A673 (cell line): ENCODE measurements around the gene PCSK7. TPM values are rescaled to one million over a fixed set of nuclear protein-coding genes. Genes with fewer than 3 reads are reported as not detected.

Experiments
- BruUV-seq: library from RNA; stranded (reverse); fragments of 400-500 nt; replicated peaks from 2 replicates; lab custom pipeline; 2021; lab: Mats Ljungman, UMichigan
- CTCF ChIA-PET: fragments of 300-600 bp; sonication (Branson Sonifier 250); formaldehyde crosslinking; loops from one replicate; lab custom pipeline; 2022; ENCODE audit warnings: antibody characterized with exemption; lab: Charles Lee
- POLR2A ChIA-PET: fragments of 300-600 bp; sonication (Branson Sonifier 250); formaldehyde crosslinking; loops from one replicate; lab custom pipeline; 2022; ENCODE audit warnings: antibody characterized with exemption; ENCODE audit not compliant: low non-redundant PET; lab: Charles Lee
- DNase-seq: peaks from one replicate; pipeline ENCODE4 v3.0.0-alpha.2; 2015; ENCODE audit warnings: low spot score
- H3K27ac ChIP-seq: fragments of 200-600 bp; sonication (generic); 2 replicates; pipeline ENCODE4 v1.5.1; 2016; ENCODE audit warnings: mixed run types, low read depth, mild to moderate bottlenecking, mixed read lengths, antibody characterized with exemption, low read length; ENCODE audit not compliant: poor library complexity, severe bottlenecking
- H3K27me3 ChIP-seq: fragments of 200-600 bp; sonication (generic); replicated peaks from 2 replicates; pipeline ENCODE4 v1.6.1; 2017; ENCODE audit warnings: mixed run types, low read depth, mild to moderate bottlenecking, mixed read lengths, antibody characterized with exemption, low read length; ENCODE audit not compliant: insufficient read depth, poor library complexity
- H3K36me3 ChIP-seq: fragments of 200-600 bp; sonication (generic); 2 replicates; pipeline ENCODE4 v1.6.1; 2016; ENCODE audit warnings: mixed run types, mild to moderate bottlenecking, mixed read lengths, antibody characterized with exemption, low read length; ENCODE audit not compliant: insufficient read depth, poor library complexity, severe bottlenecking
- H3K4me1 ChIP-seq: fragments of 200-600 bp; sonication (generic); 2 replicates; pipeline ENCODE4 v1.6.1; 2017; ENCODE audit warnings: mixed run types, mild to moderate bottlenecking, mixed read lengths, antibody characterized with exemption, low read length; ENCODE audit not compliant: insufficient read depth, poor library complexity, severe bottlenecking
- H3K4me3 ChIP-seq: fragments of 200-600 bp; sonication (generic); 2 replicates; pipeline ENCODE4 v1.5.1; 2016; ENCODE audit warnings: low read depth, mixed run types, mild to moderate bottlenecking, mixed read lengths, low read length; ENCODE audit not compliant: poor library complexity, severe bottlenecking
- H3K9me3 ChIP-seq: fragments of 200-600 bp; sonication (generic); 2 replicates; pipeline ENCODE4 v1.6.1; 2016; ENCODE audit warnings: mixed run types, low read depth, mild to moderate bottlenecking, mixed read lengths, antibody characterized with exemption, low read length; ENCODE audit not compliant: poor library complexity, severe bottlenecking
- CTCF ChIP-seq: fragments of 300-800, 200-600 bp; sonication (generic); conservative IDR thresholded peaks from 2 replicates; pipeline ENCODE4 v1.5.1; 2017; ENCODE audit warnings: low read depth, mild to moderate bottlenecking, antibody characterized with exemption, low read length, moderate library complexity, mixed read lengths
- EZH2 ChIP-seq: fragments of 200-600 bp; sonication (generic); IDR thresholded peaks from 2 replicates; pipeline ENCODE4 v1.6.1; 2017; ENCODE audit warnings: borderline replicate concordance, low read depth, mild to moderate bottlenecking, mixed read lengths, antibody characterized with exemption, low read length; ENCODE audit not compliant: poor library complexity, severe bottlenecking
- intact Hi-C: fragments of 100-400 bp; cut with micrococcal nuclease; formaldehyde crosslinking; loops from one replicate; pipeline ENCODE4 v1.10.0; 2022; ENCODE audit not compliant: unreplicated experiment
- total RNA-seq: library from RNA; stranded (reverse); gene quantifications from 2 replicates; pipeline ENCODE4 v1.2.3, GENCODE V29; 2021

The PCSK7 gene
- total RNA-seq, 1 experiment from 2014 or later = 49.0 TPM

- H3K9me3 ChIP-seq = no peaks in the 10 kb centered on the region
- ChIA-PET CTCF (interaction anchor here (1.0 kb wide), 1 partner anchor 31 kb away, joined by 4 read pairs; the partner anchor contains the start of gene PAFAH1B2), POLR2A (no interaction called here)
- intact Hi-C loops = loop anchor here (5.0 kb wide), 1 partner anchor 33 kb away; the partner anchor contains the start of gene PAFAH1B2
- TF ChIP-seq EZH2 = no peak
- TF ChIP-seq CTCF = no peak
- no TSS peak for BruUV-seq
- no peaks in the 10 kb centered on the region for H3K27me3 ChIP-seq
- H3K27ac ChIP-seq = peak overlapping the region; percentile 1
- H3K36me3 ChIP-seq = peaks cover 19% of the 10 kb centered on the region
- H3K4me1 ChIP-seq = peaks cover 14% of the 10 kb centered on the region
- H3K4me3 ChIP-seq = no peak overlapping the region
- no peak for DNase-seq
Measured at GRCh38 chr11:117175104-117175503, 56.8 kb downstream of the PCSK7 start.

DNA sequence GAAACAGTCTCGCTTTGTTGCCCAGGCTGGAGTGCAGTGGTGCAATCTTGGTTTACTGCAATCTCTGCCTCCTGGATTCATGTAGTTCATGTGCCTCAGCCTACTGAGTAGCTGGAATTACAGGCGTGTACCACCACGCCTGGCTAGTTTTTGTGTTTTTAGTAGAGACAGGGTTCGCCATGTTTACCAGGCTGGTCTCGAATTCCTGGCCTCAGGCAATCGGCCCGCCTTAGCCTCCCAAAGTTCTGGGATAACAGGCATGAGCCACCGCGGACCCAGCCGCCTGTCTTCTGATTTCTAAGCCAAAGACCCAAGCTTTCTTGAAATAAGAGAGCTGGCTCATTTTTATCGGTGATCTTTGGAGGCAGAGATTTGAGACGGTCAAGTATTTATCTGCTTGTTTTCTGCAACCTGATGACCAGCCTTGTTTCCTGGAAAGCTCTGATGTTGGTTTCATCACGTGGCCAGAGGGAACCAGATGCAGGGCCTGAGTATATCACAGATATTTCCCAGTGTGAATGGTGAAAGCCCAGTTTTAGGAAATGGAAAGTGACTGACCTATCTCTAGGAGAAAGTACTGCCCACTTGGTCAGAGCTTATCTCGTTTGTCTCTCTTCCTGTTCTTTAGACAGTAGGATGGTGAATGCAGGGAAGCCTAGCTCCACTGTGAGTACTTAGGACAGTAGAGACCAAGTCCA, 59.0 kb downstream of the PCSK7 start:
- Histone ChIP-seq H3K27me3 (no peaks in the 10 kb centered on the region), H3K4me1 (peaks cover 3% of the 10 kb centered on the region), H3K27ac (peak overlapping the region; percentile 4), H3K4me3 (no peak overlapping the region), H3K36me3 (peaks cover 41% of the 10 kb centered on the region), H3K9me3 (no peaks in the 10 kb centered on the region)
- no TSS peak for BruUV-seq
- intact Hi-C loops = no loop called here
- ChIA-PET POLR2A (no interaction called here), CTCF (no interaction called here)
- TF ChIP-seq CTCF = no peak
- no peak for TF ChIP-seq EZH2
- DNase-seq = no peak

DNA sequence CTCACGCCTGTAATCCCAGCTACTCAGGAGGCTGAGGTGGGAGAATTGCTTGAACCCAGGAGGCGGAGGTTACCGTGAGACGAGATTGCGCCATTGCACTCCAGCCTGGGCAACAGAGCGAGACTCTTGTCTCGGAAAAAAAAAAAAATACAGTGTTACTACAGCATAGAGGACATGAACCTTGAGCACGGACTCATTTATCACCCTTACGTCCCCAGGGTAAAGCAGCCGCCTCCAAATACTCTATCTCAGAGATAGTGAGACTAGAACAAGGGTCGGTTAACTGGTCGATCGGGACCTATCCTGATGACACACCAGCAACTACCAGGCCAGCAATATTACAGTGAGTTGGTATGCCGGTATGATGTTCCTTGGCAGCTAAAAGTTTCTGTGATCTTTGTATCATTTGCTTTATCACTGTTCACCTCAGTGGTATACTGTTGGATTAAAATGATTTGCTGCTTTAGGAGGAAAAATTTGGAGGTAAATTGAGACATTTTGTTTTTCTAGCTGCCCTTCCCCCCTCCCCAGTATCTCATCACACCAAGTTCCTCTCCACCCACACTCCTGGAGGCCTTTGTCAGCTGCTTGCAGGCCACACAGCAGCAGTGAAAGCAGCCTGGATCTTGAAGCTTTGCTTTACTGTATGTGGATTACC, 60.3 kb downstream of the PCSK7 start:
- no peaks in the 10 kb centered on the region for H3K4me1 ChIP-seq
- intact Hi-C loops = no loop called here
- no TSS peak for BruUV-seq
- H3K27ac ChIP-seq = no peak overlapping the region
- ChIA-PET CTCF (no interaction called here), POLR2A (no interaction called here)
- H3K27me3 ChIP-seq = no peaks in the 10 kb centered on the region
- no peaks in the 10 kb centered on the region for H3K9me3 ChIP-seq
- TF ChIP-seq CTCF (no peak), EZH2 (no peak)
- no peak overlapping the region for H3K4me3 ChIP-seq
- DNase-seq = no peak
- peaks cover 55% of the 10 kb centered on the region for H3K36me3 ChIP-seq
